GM19463 (cell line): ENCODE results near the gene ASH1L.
"Not testable (repeated sequence)": the region's sequence is repeated elsewhere in the genome, so short reads cannot be mapped to it uniquely, and the experiment has no call there.

Source experiments
- ATAC-seq: cut with Tn5 transposase; IDR thresholded peaks from one replicate; pipeline ENCODE4 v1.9.1; 2021; ENCODE audit warnings: mild to moderate bottlenecking, moderate library complexity; ENCODE audit not compliant: unreplicated experiment

The ASH1L gene, protein sequence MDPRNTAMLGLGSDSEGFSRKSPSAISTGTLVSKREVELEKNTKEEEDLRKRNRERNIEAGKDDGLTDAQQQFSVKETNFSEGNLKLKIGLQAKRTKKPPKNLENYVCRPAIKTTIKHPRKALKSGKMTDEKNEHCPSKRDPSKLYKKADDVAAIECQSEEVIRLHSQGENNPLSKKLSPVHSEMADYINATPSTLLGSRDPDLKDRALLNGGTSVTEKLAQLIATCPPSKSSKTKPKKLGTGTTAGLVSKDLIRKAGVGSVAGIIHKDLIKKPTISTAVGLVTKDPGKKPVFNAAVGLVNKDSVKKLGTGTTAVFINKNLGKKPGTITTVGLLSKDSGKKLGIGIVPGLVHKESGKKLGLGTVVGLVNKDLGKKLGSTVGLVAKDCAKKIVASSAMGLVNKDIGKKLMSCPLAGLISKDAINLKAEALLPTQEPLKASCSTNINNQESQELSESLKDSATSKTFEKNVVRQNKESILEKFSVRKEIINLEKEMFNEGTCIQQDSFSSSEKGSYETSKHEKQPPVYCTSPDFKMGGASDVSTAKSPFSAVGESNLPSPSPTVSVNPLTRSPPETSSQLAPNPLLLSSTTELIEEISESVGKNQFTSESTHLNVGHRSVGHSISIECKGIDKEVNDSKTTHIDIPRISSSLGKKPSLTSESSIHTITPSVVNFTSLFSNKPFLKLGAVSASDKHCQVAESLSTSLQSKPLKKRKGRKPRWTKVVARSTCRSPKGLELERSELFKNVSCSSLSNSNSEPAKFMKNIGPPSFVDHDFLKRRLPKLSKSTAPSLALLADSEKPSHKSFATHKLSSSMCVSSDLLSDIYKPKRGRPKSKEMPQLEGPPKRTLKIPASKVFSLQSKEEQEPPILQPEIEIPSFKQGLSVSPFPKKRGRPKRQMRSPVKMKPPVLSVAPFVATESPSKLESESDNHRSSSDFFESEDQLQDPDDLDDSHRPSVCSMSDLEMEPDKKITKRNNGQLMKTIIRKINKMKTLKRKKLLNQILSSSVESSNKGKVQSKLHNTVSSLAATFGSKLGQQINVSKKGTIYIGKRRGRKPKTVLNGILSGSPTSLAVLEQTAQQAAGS (N-terminal part only)

DNA sequence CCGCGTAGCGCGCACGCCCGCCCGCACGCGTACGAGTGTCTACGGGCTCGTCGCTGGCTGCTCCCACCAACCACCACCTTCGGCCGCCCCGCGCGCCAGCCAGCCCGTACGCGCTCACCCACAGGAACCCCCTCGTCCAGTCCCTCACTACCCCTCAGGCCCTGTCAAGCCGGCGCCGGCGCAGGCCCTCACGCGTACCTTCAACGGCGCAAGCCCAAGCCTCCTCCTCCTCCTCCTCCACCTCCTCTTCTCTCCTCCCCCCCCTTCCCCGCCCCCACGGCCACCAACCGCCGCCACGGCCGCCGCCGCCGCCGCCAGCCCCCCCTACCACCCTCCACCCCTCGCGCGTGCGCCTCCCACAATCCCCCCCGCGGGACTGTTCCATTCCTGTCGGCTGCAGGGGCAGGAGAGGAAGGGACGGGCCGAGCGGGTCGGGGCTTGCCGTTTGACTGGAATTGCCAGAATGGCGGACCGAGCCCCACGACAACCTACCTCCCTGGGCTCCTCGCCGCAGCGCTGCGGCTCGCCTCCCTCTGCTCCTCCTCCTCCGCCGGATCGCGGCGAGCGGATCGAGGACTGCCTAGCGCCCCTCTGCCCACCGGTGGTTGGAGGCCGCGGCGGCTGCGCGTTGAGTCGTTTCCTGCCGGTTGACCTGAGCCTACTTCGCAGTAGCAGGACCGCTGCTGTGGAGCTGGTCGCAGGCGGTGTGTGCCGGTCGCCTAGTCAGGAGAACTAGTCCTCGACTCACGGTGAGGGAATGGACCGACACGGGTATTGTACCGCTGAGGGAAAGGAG lies at the start of gene ASH1L:
Gene ASH1L (minus strand): TSS at position 223 of the 796 bp plus-strand sequence. CDS start 41,284 bp downstream, outside the sequence.
- peak; percentile 78 for ATAC-seq

DNA sequence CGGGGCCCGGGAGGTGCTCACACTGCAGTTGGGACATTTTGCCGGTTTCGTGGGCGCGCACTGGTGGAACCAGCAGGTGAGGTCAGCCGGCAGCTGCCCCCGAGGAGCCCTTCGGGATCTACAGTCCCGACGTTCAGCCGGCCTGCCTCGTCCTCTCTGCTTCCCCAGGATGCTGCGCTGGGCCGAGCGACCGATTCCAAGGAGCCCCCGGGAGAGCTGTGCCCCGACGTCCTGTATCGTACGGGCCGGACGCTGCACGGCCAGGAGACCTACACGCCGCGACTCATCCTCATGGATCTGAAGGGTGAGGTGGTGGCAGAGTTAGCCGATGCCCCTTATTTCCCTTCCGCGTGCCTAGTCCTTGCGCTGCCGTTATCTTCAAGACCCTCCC lies 47.6 kb upstream of the ASH1L start:
- ATAC-seq: peak; percentile 17

DNA sequence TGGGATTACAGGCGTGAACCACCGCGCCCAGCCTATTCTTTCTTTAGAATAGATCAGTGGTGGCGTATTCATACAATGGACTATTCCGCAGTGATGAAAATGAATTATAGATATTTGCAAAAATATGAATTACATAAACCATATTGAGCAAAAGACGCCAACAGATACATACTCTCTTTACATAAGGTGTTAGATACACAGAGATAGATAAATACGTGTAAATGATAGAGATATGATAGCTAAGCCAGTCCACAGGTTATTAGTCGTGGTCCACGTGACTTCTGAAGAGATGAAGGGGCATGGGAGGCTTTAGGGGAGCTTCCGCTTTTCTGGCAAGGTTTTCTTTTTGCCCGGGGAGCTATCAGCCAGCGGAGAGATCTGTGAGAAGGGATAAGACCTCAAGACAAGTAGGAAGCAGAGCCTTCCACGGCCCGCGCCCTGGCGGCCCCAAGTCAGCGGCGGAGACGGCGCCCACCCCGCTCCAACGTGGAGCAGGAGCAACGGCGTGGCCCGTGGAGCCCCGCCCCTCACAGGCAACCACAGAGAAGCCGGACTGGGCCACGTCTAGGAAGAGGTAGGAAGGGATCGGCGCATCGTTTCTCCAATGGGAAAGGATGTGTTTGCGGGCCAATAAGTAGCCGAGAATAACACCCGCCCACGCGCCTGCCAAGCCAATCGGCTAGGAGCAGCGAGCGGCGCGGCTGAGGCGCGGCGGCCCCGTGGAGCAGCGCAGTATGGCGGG lies 47.1 kb upstream of the ASH1L start, which contains the start of gene MSTO1:
Gene MSTO1 (plus strand): TSS at position 704 of the 742 bp plus-strand sequence. CDS start 31 bp downstream, at position 735.
- peak; percentile 95 for ATAC-seq

DNA sequence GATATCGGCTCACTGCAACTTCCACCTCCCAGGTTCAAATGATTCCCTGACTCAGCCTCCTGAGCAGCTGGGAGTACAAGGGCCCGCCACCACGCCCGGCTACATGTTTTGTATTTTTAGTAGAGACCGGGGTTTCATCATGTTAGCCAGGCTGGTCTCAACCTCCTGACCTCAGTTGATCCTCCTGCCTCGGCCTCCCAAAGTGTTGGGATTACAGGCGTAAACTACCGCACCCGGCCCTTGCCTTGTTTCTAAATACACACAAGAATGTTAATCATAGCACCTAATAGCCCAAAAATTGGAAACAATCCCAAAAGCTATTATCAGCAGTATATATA lies 46.3 kb upstream of the ASH1L start:
- ATAC-seq: no peak

DNA sequence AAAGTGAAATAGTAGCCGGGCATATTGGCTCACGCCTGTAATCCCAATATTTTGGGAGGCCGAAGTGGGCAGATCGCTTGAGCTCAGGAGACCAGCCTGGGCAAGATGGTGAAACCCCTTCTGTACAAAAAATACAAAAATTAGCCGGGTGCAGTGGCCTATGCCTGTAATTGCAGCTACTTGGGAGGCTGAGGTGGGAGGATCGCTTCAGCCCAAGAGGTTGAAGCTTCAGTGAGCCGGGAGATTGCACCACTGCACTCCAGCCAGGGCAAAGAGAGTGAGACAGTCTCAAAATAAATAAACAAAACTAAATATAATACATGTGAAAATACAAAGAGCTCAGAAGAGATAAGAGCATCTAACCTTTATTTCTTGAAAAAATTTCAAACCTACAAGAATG lies 45.1 kb upstream of the ASH1L start:
- no peak for ATAC-seq

DNA sequence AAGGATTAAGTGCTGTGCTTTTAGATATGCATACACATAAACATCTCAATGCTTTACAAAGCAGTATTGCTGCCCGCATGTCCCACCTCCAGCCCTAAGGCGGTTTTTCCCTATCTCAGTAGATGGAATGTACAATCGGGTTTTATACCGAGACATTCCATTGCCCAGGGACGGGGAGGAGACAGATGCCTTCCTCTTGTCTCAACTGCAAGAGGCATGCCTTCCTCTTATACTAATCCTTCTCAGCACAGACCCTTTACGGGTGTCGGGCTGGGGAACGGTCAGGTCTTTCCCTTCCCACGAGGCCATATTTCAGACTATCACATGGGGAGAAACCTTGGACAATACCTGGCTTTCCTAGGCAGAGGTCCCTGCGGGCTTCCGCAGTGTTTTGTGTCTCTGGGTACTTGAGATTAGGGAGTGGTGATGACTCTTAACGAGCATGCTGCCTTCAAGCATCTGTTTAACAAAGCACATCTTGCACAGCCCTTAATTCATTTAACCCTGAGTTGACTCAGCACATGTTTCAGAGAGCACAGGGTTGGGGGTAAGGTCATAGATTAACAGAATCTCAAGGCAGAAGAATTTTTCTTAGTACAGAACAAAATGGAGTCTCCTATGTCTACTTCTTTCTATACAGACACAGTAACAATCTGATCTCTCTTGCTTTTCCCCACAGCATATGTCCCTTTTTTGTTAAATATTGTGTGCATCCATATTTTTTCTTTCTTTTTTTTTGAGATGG lies 37.4 kb upstream of the ASH1L start:
- not testable (repeated sequence) for ATAC-seq

DNA sequence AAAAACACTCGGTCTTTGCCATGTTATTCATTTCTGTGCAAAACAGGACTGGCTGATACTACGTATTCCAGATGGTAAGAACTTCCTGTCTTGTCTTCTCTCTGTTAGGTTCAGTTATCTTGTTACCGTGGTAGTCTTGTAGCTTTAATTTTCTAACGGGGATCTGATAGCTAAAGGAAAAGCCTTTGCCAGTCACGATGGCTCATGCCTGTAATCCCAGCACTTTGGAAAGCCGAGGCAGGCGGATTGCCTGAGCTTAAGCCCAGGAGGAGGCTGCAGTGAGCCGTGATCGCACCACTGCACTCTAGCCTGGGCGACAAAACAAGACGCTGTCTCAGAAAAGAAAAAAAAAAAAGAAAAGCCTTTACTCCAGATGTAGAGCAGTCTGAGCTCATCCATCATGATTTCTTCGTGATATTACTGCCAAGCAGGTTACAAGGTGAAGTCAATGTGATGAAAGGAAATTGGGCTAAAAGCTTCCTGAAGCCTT lies 36.3 kb upstream of the ASH1L start:
- no peak for ATAC-seq

DNA sequence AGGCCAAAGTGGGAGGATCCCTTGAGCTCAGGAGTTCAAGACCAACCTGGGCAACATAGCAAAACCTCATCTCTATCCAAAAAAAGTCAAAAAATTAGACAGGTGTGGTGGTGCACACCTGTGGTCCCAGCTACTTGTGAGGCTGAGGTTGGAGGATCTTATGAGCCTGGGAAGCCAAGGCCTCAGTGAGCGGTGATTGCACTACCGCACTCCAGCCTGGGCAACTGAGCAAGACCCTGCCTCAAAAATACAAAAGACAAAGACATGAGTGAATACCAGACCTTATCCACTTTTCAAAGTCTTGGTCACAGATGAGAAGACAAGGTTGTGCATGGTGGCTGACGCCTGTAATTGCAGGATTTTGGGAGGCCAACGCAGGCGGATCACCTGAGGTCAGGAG lies 34.3 kb upstream of the ASH1L start:
- no peak for ATAC-seq

DNA sequence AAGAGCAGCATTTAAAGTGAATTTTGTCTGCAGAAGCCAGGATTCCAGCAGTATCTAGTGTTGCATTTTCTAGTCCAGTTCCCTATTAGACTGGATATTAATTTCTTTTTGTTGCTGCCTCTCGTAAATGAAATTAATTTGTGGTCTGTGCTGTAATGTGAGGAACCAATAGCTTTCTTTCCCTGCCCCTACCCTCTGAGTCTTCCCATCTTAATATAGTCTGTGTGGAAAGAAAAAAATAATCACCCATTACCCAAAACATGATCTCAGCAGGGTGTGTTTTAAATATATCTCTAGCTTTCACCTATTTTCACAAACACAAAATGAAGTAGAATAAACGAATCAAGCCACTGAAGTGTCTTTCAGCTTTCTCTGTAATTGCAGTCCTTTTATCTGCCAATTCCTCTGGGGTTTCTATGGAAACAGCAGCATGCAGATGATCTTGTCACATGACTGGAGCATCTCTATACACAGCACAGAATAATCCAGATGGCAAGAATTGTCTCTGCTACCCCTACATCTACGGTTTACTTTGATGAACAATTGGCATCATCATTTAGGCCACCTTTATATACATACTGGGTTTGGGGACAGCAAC lies 33.4 kb upstream of the ASH1L start:
- not testable (repeated sequence) for ATAC-seq

DNA sequence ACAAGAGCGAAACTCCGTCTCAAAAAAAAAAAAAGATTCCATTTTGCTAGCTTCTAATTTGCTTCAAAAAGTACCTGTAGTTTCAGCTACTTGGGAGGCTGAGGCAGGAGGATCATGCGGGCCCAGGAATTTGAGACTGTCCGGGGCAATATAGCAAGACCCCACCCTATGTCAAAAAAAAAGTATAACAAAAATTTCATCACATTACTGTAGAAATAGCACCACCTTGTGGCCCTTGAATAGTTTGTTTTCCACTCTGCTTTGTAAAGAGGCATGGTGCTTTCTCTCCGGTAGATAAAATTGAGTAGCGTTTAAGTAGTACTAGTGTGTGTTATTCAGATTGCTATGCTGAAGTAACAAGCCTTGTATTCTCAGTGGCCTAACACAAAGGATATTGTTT lies 29.2 kb upstream of the ASH1L start:
- ATAC-seq: no peak

DNA sequence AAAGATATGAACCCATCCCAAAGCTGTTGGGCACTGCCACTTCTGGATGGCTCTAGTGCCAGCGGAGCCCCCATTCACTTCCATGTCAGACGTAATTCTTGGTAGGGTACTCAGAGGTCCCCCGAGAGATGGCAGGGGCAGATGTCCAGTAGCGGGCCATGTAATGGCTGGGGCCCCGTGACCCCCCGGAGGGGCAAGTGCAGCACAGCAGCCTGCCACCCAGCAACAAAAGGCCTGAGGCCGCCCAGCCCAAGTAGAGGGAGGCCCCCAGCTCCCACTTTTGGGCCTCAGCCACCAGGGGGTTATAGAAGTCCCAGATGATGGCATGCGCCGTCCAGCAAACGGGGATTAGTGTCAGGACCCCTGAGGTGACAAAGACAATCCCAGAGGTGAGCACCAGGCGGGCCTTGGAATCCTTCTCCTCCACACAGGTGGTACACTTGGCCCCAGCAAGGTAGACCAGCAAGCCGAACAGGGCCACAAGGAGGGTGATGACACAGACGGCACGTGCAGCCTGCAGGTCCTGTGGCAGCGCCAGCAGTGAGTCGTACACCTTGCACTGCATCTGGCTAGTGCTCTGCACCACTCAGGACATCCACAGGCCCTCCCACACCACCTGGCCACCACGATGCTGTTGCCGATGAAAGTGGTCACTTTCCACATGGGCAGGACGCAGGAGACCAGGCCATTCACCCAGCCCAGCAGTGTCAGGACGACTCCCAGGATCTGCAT lies 28.1 kb upstream of the ASH1L start:
- not testable (repeated sequence) for ATAC-seq

DNA sequence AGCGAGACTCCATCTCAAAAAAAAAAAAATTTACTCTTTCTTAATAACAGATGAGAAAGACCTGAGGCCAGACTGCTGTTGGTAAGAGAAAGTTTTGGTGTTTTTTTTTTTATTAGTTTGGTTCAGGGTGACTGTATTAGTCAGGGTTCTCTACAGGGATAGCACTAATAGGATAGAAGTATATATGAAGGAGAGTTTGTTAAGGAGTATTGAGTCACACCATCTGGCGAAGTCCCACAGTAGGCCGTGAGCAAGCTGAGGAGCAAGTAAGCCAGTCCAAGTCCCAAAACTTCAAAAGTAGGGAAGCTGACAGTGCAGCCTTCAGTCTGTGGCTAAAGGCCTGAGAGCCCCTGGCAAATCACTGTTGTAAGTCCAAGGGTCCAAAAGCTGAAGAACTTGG lies 26.7 kb upstream of the ASH1L start:
- ATAC-seq: not testable (repeated sequence)

DNA sequence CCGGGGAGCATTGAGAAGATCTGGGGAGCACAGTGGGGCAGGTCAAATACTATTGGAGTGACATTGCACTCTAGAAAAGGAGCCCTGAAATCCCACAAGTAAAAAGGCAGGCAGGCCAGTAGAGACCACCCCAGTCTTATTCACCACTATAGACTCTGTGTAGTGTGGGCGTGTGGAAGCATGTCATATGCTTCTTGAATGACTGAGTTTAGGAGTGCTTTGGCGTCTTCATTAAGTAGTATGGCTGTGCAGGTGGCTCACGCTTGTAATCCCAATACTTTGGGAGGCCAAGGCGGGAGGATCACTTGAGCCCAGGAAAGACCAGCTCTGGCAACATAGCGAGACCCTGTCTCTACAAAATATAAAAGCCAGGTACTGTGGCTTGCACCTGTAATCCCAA lies 21.2 kb upstream of the ASH1L start:
- not testable (repeated sequence) for ATAC-seq

DNA sequence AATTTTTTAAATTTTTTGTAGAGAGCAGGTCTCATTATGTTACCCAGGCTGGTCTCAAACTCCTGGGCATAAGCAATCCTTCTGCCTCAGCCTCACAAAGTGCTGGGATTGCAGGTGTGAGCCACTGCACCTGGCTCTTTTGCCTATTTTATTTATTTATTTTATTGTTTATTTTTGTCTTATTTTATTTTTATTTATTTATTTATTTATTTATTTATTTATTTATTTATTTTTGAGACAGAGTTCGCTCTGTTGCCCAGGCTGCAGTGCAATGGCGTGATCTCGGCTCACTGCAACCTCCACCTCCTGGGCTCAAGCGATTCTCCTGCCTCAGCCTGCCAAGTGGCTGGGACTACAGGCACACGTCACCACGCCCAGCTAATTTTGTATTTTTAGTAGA lies 13.0 kb upstream of the ASH1L start:
- ATAC-seq: not testable (repeated sequence)

DNA sequence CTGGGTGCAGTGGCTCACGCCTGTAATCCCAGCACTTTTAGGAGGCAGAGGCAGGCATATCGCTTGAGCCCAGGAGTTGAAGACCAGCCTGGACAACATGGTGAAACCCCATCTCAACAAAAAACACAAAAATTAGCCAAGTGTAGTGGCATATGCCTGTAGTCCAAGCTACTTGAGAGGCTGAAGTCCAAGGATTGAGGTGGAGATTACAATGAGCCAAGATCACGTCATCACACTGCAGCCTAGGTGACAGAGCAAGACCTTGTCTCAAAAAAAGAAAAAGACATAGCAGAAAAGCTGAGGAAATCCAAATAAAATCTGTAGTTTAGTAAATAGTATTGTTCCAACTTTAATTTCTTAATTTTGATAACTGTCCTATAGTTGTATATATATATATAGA lies 11.5 kb upstream of the ASH1L start:
- ATAC-seq: no peak

DNA sequence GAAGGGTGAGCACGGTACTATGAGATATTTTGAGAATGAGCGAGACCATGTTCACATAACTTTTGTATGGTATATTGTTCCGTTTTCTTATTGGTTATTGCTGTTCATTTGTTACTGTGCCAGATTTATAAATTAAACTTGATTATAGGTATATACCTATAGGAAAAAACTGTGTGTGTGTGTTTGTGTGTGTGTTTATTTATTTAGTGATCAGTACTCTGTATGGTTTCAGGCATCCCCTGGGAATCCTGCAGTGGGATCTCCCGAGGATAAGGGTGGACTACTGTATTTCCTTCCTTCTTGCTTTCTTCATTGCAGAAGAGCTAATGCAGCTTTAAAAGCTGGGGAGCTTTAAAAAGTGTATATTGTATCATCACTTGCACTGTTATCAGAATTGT lies 8.0 kb upstream of the ASH1L start:
- no peak for ATAC-seq

DNA sequence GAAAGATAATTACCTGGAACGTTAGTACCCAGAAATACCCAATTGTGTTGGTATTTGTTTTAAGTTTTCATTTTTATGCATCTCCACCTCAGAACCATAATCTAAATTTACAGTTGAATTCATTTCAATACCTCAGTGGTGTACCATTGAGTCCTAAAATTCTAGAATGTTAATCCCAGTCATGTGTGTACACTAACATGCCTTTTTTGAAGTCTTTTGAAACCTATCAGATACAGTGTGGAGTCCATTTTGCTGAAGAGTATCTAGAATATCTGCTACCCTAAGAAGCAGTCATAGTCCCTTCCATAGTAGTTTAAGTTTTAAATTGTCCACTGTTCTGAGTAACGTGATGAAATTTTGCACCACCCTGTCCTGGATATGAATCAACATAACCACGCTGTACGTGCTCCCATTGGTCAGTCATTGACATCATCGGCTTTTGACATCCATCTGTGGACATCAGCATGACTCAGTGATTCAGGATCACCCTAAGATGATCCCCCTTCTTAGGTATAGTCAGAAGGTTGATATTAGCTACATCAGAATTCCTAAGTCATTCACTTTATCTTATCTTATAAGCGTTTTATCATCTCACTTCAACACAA lies 7.5 kb upstream of the ASH1L start:
- no peak for ATAC-seq
